Measurements from ENCODE around the gene CYSTM1. TPM values are rescaled to one million over a fixed set of nuclear protein-coding genes. Genes with fewer than 3 reads are reported as not detected.

The CYSTM1 gene
- total RNA-seq, 4 donors from 2014 or later = 304 to 593 (median 336) TPM

- no peaks in the 10 kb centered on the region for H3K9me3 ChIP-seq
- ATAC-seq (peak; percentile 35 to 63), DNase-seq (peak in 1 of 2 donors; percentile 47)
- H3K27ac ChIP-seq = peak overlapping the region; percentile 53 to 93 (median 92)
- in situ Hi-C loops (cut with MboI; ENCODE audit: low sequenced_read_pairs in 4 of 4) (loop anchor here in 1 of 4 donors (25.0 kb wide), 1 partner anchor 326 kb away; the partner anchor contains the start of genes APBB3, SLC35A4 and SRA1), intact Hi-C loops (cut with DNase I; ENCODE audit: low total_unique reads) (no loop called here)
- no peak for TF ChIP-seq CTCF (IDR thresholded peaks at IDR 0.05 in 4 of 5, conservative IDR thresholded peaks at IDR 0.05 in 1 of 5)
- TF ChIP-seq POLR2A (IDR thresholded peaks at IDR 0.05) = no peak
- H3K27me3 ChIP-seq = no peaks in the 10 kb centered on the region
- peaks cover 58 to 77% of the 10 kb centered on the region in 2 donors for H3K4me1 ChIP-seq
- H3K36me3 ChIP-seq = no peaks in the 10 kb centered on the region
- H3K4me3 ChIP-seq = no peak overlapping the region
Observed at GRCh38 chr5:140235791-140236551, 61.0 kb downstream of the CYSTM1 start.

GRCh38 chr5:140236891-140237598 lies 62.1 kb downstream of the CYSTM1 start:
- intact Hi-C loops (cut with DNase I; ENCODE audit: low total_unique reads) = no loop called here

GRCh38 chr5:140238756-140239155 lies 63.8 kb downstream of the CYSTM1 start:
- no peak for DNase-seq
- no peaks in the 10 kb centered on the region for H3K27me3 ChIP-seq
- intact Hi-C loops (cut with DNase I; ENCODE audit: low total_unique reads) (no loop called here), in situ Hi-C loops (cut with MboI; ENCODE audit: low sequenced_read_pairs in 4 of 4) (loop anchor here in 1 of 4 donors (25.0 kb wide), 1 partner anchor 324 kb away; the partner anchor contains the start of genes APBB3, SLC35A4 and SRA1)
- H3K27ac ChIP-seq = peak overlapping the region; percentile 25 to 93 (median 92)
- H3K36me3 ChIP-seq = no peaks in the 10 kb centered on the region
- no peak overlapping the region for H3K4me3 ChIP-seq
- TF ChIP-seq POLR2A (IDR thresholded peaks at IDR 0.05) (no peak), CTCF (IDR thresholded peaks at IDR 0.05 in 4 of 5, conservative IDR thresholded peaks at IDR 0.05 in 1 of 5) (no peak)
- peaks cover 74 to 91% of the 10 kb centered on the region in 2 donors for H3K4me1 ChIP-seq
- ATAC-seq = no peak
- H3K9me3 ChIP-seq = no peaks in the 10 kb centered on the region

More at GRCh38 chr5:140236891-140237598, 62.1 kb downstream of the CYSTM1 start:
- Histone ChIP-seq H3K9me3 (no peaks in the 10 kb centered on the region), H3K36me3 (no peaks in the 10 kb centered on the region), H3K4me3 (no peak overlapping the region), H3K27me3 (no peaks in the 10 kb centered on the region), H3K27ac (peak overlapping the region; percentile 20 to 93 (median 92)), H3K4me1 (peaks cover 67 to 87% of the 10 kb centered on the region in 2 donors)
- ATAC-seq (no peak), DNase-seq (no peak)
- no peak for TF ChIP-seq POLR2A (IDR thresholded peaks at IDR 0.05)
- TF ChIP-seq CTCF (IDR thresholded peaks at IDR 0.05 in 4 of 5, conservative IDR thresholded peaks at IDR 0.05 in 1 of 5) = no peak
- in situ Hi-C loops (cut with MboI; ENCODE audit: low sequenced_read_pairs in 4 of 4) = loop anchor here in 1 of 4 donors (25.0 kb wide), 1 partner anchor 325 kb away; the partner anchor contains the start of genes APBB3, SLC35A4 and SRA1

- no peak for ATAC-seq
- intact Hi-C loops (cut with DNase I; ENCODE audit: low total_unique reads) (no loop called here), in situ Hi-C loops (cut with MboI; ENCODE audit: low sequenced_read_pairs in 4 of 4) (loop anchor here in 1 of 4 donors (25.0 kb wide), 1 partner anchor 323 kb away; the partner anchor contains the start of genes APBB3, SLC35A4 and SRA1)
- H3K36me3 ChIP-seq = no peaks in the 10 kb centered on the region
- no peak for TF ChIP-seq CTCF (IDR thresholded peaks at IDR 0.05 in 4 of 5, conservative IDR thresholded peaks at IDR 0.05 in 1 of 5)
- no peak for TF ChIP-seq POLR2A (IDR thresholded peaks at IDR 0.05)
- H3K4me1 ChIP-seq = peaks cover 78 to 89% of the 10 kb centered on the region in 2 donors
- H3K27me3 ChIP-seq = no peaks in the 10 kb centered on the region
- peak overlapping the region; percentile 87 to 93 (median 92) for H3K27ac ChIP-seq
- DNase-seq = no peak
- no peaks in the 10 kb centered on the region for H3K9me3 ChIP-seq
- no peak overlapping the region for H3K4me3 ChIP-seq
Observed at GRCh38 chr5:140239461-140239860, 64.5 kb downstream of the CYSTM1 start.
